GM12864 (cell line): Measurements from ENCODE around the gene ZDHHC9.

Experiments used
- DNase-seq: peaks from one replicate; pipeline ENCODE4 v3.0.0-alpha.2; 2011; ENCODE audit warnings: low read depth
- H3K4me3 ChIP-seq: 2 replicates; pipeline ENCODE4 v1.5.1; 2011; ENCODE audit warnings: mild to moderate bottlenecking, low read depth, low read length, control low read depth
- CTCF ChIP-seq: IDR thresholded peaks from 2 replicates; pipeline ENCODE4 v1.5.1; 2011; ENCODE audit warnings: low read depth, mild to moderate bottlenecking, moderate library complexity, low read length, control low read depth, inconsistent platforms; ENCODE audit errors: missing control alignments

ZDHHC9 gene

GRCh38 chrX:129823115-129823514 lies 20.6 kb downstream of the ZDHHC9 start:
- H3K4me3 ChIP-seq: no peak overlapping the region
- DNase-seq: no peak
- peak; percentile 56 for TF ChIP-seq CTCF

- TF ChIP-seq CTCF: no peak
- DNase-seq: no peak
- no peak overlapping the region for H3K4me3 ChIP-seq
Measured at GRCh38 chrX:129818123-129818522, 25.6 kb downstream of the ZDHHC9 start.

- DNase-seq: no peak
- no peak for TF ChIP-seq CTCF
- H3K4me3 ChIP-seq: no peak overlapping the region
Measured at GRCh38 chrX:129813662-129814368, 29.9 kb downstream of the ZDHHC9 start.

- DNase-seq: no peak
- TF ChIP-seq CTCF: no peak
- H3K4me3 ChIP-seq: no peak overlapping the region
Measured at GRCh38 chrX:129808829-129809796, 34.6 kb downstream of the ZDHHC9 start.

GRCh38 chrX:129808158-129808828 lies 35.4 kb downstream of the ZDHHC9 start:
- no peak for DNase-seq
- no peak for TF ChIP-seq CTCF
- no peak overlapping the region for H3K4me3 ChIP-seq

- no peak for TF ChIP-seq CTCF
- H3K4me3 ChIP-seq: no peak overlapping the region
- no peak for DNase-seq
Measured at GRCh38 chrX:129804806-129805205, 38.9 kb downstream of the ZDHHC9 start.
